ENCODE results near the gene NR2F1-AS1. TPM values are rescaled to one million over a fixed set of nuclear protein-coding genes. Genes with fewer than 3 reads are reported as not detected.

Gene NR2F1-AS1
- total and polyA plus RNA-seq, 9 of the 15 experiments (the other 6 are each of a cell fraction or from before 2014, with no cell fraction given): not detected

DNA sequence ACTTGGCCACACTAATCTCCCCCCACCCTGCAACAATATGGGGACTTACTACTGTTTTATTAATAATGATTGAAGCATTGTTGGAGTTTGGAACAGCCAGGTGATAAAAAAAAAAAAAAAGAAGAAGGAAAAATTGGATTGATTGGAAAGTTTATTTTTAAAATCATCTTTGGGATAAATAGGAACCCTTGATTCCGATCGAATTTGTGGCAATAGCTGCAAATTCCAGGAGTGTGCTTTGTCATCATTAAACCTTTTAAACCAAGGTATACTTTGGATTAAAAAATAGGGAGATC is 1.1 kb upstream of the NR2F1-AS1 start:
- Histone ChIP-seq H3K9me1 (ENCODE audit: control insufficient read depth, insufficient read depth, low read length) (no peaks in the 10 kb centered on the region), H3K4me2 (ENCODE audit: insufficient read depth, low read length) (no peak overlapping the region), H3K27ac (ENCODE audit: extremely low read depth, low read depth, low read length) (no peak overlapping the region), H3K9me3 (replicated peaks; ENCODE audit: control insufficient read depth, insufficient read depth, low read depth, low read length) (no peaks in the 10 kb centered on the region), H3K79me2 (ENCODE audit: control insufficient read depth, insufficient read depth, low read length) (no peaks in the 10 kb centered on the region), H3K4me1 (replicated peaks in 1 of 2; ENCODE audit: control insufficient read depth in 2 of 2, insufficient read depth in 2 of 2, low read length in 2 of 2) (peaks cover 0 to 14% of the 10 kb centered on the region in 2 experiments; a peak in 2 of 5 replicates), H3K27me3 (ENCODE audit: control insufficient read depth in 2 of 2, insufficient read depth in 2 of 2, low read length in 2 of 2) (peaks cover 0 to 12% of the 10 kb centered on the region in 2 experiments; a peak in 3 of 5 replicates), H4K20me1 (replicated peaks; ENCODE audit: control insufficient read depth, insufficient read depth, low read length) (no peaks in the 10 kb centered on the region), H2AFZ (ENCODE audit: low read depth, low read length) (no peak overlapping the region), H3K4me3 (no peak overlapping the region), H3K9ac (ENCODE audit: insufficient read depth in 1 of 2, low read depth in 2 of 2, low read length in 2 of 2) (no peak overlapping the region), H3K36me3 (ENCODE audit: control insufficient read depth, insufficient read depth, low read length) (no peaks in the 10 kb centered on the region)
- POLR2A ChIA-PET: no interaction called here
- TF ChIP-seq, protein P1, sequence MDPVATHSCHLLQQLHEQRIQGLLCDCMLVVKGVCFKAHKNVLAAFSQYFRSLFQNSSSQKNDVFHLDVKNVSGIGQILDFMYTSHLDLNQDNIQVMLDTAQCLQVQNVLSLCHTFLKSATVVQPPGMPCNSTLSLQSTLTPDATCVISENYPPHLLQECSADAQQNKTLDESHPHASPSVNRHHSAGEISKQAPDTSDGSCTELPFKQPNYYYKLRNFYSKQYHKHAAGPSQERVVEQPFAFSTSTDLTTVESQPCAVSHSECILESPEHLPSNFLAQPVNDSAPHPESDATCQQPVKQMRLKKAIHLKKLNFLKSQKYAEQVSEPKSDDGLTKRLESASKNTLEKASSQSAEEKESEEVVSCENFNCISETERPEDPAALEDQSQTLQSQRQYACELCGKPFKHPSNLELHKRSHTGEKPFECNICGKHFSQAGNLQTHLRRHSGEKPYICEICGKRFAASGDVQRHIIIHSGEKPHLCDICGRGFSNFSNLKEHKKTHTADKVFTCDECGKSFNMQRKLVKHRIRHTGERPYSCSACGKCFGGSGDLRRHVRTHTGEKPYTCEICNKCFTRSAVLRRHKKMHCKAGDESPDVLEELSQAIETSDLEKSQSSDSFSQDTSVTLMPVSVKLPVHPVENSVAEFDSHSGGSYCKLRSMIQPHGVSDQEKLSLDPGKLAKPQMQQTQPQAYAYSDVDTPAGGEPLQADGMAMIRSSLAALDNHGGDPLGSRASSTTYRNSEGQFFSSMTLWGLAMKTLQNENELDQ (CRISPR knock-in tag; IDR thresholded peaks at IDR 0.05; ENCODE audit: borderline replicate concordance): no peak
- TF ChIP-seq STAT5B (CRISPR knock-in tag; IDR thresholded peaks at IDR 0.05) (no peak), POLR2A (conservative IDR thresholded peaks at IDR 0.05) (no peak), ZNF586 (CRISPR knock-in tag; conservative IDR thresholded peaks at IDR 0.05) (no peak), RNF2 (IDR thresholded peaks at IDR 0.05) (no peak), PCBP2 (IDR thresholded peaks at IDR 0.05; ENCODE audit: low read depth, low read length, poor library complexity, severe bottlenecking) (no peak), ELF1 (tag; IDR thresholded peaks at IDR 0.05) (no peak)
- TF ChIP-seq, protein P2, sequence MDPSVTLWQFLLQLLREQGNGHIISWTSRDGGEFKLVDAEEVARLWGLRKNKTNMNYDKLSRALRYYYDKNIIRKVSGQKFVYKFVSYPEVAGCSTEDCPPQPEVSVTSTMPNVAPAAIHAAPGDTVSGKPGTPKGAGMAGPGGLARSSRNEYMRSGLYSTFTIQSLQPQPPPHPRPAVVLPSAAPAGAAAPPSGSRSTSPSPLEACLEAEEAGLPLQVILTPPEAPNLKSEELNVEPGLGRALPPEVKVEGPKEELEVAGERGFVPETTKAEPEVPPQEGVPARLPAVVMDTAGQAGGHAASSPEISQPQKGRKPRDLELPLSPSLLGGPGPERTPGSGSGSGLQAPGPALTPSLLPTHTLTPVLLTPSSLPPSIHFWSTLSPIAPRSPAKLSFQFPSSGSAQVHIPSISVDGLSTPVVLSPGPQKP (CRISPR knock-in tag; IDR thresholded peaks at IDR 0.05): no peak
- CTCF ChIA-PET (ENCODE audit: low intra/inter-chr PET ratio): no interaction called here
- intact Hi-C loops (cut with micrococcal nuclease): loop anchor here (5.0 kb wide), 1 partner anchor 1155 kb away; no protein-coding TSS in a partner anchor
- 5% methylated on average over 2 of the region's 2 CpGs for WGBS (ENCODE audit: insufficient coverage, low coverage, missing lambda C conversion rate)
- FAIRE-seq (no peak), DNase-seq (ENCODE audit: extremely low read depth in 1 of 4, low spot score in 3 of 4) (no peak), ATAC-seq (no peak)
- BruUV-seq (replicated peaks): no TSS peak
- in situ Hi-C loops (cut with MboI): loop anchor here (25.0 kb wide), 1 partner anchor 1155 kb away; no protein-coding TSS in a partner anchor

Data from K562 (cell line).